Measurements from ENCODE around the gene S100A14. TPM values are rescaled to one million over a fixed set of nuclear protein-coding genes. Genes with fewer than 3 reads are reported as not detected.
A peak's percentile ranks its signal among the peaks of the same experiment; 100 is the strongest.

Gene S100A14
- total RNA-seq: 100 to 1,000 TPM in 4 of 6 donors, 10 to 100 TPM in 2; 76.5 to 239 (median 133) TPM

- Histone ChIP-seq H3K36me3 (peaks cover 0 to 8% (median 6%) of the 10 kb centered on the region in 4 donors), H3K27me3 (no peaks in the 10 kb centered on the region), H3K9me3 (no peaks in the 10 kb centered on the region), H3K4me1 (peaks cover 22 to 50% (median 39%) of the 10 kb centered on the region in 4 donors), H3K27ac (peak within 1 kb of the TSS; percentile 58 to 86 (median 76)), H3K4me3 (peak within 1 kb of the TSS in 3 of 4 donors; percentile 17 to 46 (median 40))
- peak in 1 of 2 donors; percentile 94 for DNase-seq
- TF ChIP-seq CTCF (IDR thresholded peaks at IDR 0.05) (no peak), POLR2AphosphoS5 (IDR thresholded peaks at IDR 0.05) (peak; percentile 23 to 78), POLR2A (IDR thresholded peaks at IDR 0.05) (peak in 2 of 4 donors; percentile 36 to 46), EP300 (IDR thresholded peaks at IDR 0.05) (no peak)
- peak; percentile 67 to 88 for ATAC-seq (ENCODE audit: low FRiP score in 2 of 2)
- WGBS, 2 donors: 46 to 52% methylated on average over 8 to 10 of the region's 10 CpGs
These were observed at the start of gene S100A14 for GRCh38 chr1:153616144-153616916. Gene S100A14 (minus strand): TSS chr1:153616325. CDS start chr1:153615858, 467 bp downstream.

- TF ChIP-seq POLR2A (IDR thresholded peaks at IDR 0.05) (no peak), EP300 (IDR thresholded peaks at IDR 0.05) (no peak), CTCF (IDR thresholded peaks at IDR 0.05) (no peak), POLR2AphosphoS5 (IDR thresholded peaks at IDR 0.05) (no peak)
- 77 to 82% methylated on average over 5 of the region's 5 CpGs for WGBS, 2 donors
- no peak for DNase-seq
- H3K4me3 ChIP-seq: no peak overlapping the region
- peaks cover 9 to 17% (median 13%) of the 10 kb centered on the region in 4 donors for H3K4me1 ChIP-seq
- peaks cover 57 to 77% (median 73%) of the 10 kb centered on the region in 4 donors for H3K36me3 ChIP-seq
- ATAC-seq (ENCODE audit: low FRiP score in 2 of 2): no peak
- no peak overlapping the region for H3K27ac ChIP-seq
- H3K9me3 ChIP-seq: no peaks in the 10 kb centered on the region
- no peaks in the 10 kb centered on the region for H3K27me3 ChIP-seq
These were observed 47.1 kb upstream of the S100A14 start for GRCh38 chr1:153663211-153663610.

- Histone ChIP-seq H3K27me3 (no peaks in the 10 kb centered on the region), H3K27ac (no peak overlapping the region), H3K9me3 (no peaks in the 10 kb centered on the region), H3K36me3 (peaks cover 49 to 68% (median 65%) of the 10 kb centered on the region in 4 donors), H3K4me3 (no peak overlapping the region), H3K4me1 (peaks cover 8 to 18% (median 13%) of the 10 kb centered on the region in 4 donors)
- ATAC-seq (ENCODE audit: low FRiP score in 2 of 2) (no peak), DNase-seq (no peak)
- 63% methylated on average over 2 of the region's 2 CpGs for WGBS, 2 donors
- no peak for TF ChIP-seq EP300 (IDR thresholded peaks at IDR 0.05)
- TF ChIP-seq POLR2A (IDR thresholded peaks at IDR 0.05): no peak
- no peak for TF ChIP-seq CTCF (IDR thresholded peaks at IDR 0.05)
- TF ChIP-seq POLR2AphosphoS5 (IDR thresholded peaks at IDR 0.05): no peak
These were observed 46.1 kb upstream of the S100A14 start for GRCh38 chr1:153662269-153662668.

GRCh38 chr1:153661111-153661708 is 45.1 kb upstream of the S100A14 start:
- no peak for TF ChIP-seq POLR2A (IDR thresholded peaks at IDR 0.05)
- TF ChIP-seq EP300 (IDR thresholded peaks at IDR 0.05): no peak
- TF ChIP-seq CTCF (IDR thresholded peaks at IDR 0.05): no peak
- TF ChIP-seq POLR2AphosphoS5 (IDR thresholded peaks at IDR 0.05): no peak
- WGBS, 2 donors: 72 to 77% methylated on average over 8 of the region's 9 CpGs
- H3K36me3 ChIP-seq: peaks cover 39 to 57% (median 54%) of the 10 kb centered on the region in 4 donors
- H3K27me3 ChIP-seq: no peaks in the 10 kb centered on the region
- no peak overlapping the region for H3K27ac ChIP-seq
- H3K4me1 ChIP-seq: peaks cover 8 to 18% (median 13%) of the 10 kb centered on the region in 4 donors
- H3K4me3 ChIP-seq: no peak overlapping the region
- no peaks in the 10 kb centered on the region for H3K9me3 ChIP-seq
- ATAC-seq (ENCODE audit: low FRiP score in 2 of 2) (no peak), DNase-seq (no peak)

All from upper lobe of left lung (tissue), 6 donors.